Measurements from ENCODE around the gene USP47.

DNA sequence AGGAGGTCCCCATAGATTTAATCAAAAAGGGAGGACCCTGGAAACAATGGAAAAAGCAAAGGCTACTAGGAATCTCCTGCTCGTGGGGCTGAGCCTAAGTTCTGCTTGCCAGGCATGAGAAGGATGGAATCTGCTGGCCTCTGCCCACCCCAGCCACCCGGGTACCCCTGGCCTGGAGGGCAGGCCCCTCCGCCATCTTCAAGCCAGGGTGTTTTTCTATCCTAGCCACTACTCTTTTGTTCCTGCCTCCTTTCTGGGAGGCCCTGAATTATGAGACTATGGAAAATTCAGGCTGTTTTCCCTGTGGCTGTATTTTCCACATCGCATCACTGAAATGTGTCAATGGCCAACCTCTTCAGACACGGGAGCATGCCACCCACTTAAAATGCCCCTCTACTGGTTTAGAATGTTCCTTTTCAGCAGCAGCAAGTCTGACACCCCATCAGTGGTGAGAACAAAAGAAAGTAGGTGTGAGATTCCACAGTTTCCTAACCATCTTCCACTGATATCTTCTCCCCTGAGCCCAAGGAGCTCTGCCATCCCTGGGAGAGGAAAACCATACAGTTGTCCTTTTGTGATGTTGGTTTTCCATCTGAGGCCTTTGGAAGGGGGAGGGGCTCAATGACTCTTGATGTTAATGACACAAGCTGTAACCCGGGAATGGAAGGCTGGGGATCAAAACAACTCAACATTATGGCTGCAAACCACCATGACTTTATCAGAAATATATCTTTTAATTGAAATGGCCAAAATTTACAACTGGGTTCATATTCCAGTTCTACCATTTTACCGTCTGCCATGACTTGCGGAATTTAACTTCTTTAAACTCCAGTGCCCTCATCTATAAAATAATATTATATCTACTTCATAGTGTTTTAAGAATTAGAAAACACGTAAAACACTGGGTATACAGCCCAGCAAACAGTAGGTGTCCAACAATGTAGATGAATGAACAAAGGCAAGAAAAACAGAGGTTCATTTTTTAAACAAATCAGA, 144.5 kb downstream of the USP47 start:
- no peak for TF ChIP-seq CTCF (IDR thresholded peaks at IDR 0.05)
- TF ChIP-seq ZFX (IDR thresholded peaks at IDR 0.05; ENCODE audit: borderline replicate concordance), result no peak

All from 22Rv1 (cell line).